ENCODE results near the gene GTF2F2.

DNA sequence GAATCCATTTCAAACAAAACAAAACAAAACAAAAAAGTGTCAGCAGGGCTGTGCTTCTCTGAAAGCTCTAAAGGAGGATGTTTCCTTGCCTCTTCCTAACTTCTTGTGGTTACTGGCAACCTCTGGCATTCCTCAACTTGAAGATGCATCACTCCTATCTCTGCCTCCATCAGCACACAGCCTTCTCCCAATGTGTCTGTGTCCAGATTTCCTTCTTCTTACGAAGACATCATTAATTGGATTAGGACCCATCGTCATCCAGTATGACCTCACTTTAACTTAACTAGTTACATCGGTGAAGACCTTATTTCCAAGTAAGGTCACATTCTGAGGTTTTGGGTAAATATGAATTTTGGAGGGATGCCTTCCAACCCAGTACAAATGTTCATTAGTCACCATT is 33.8 kb upstream of the GTF2F2 start:
- TF ChIP-seq POLR2AphosphoS5 (IDR thresholded peaks at IDR 0.05; ENCODE audit: insufficient read depth, low read depth, low read length) (no peak), POLR2A (IDR thresholded peaks at IDR 0.05; ENCODE audit: low read depth, low read length) (no peak), EZH2 (IDR thresholded peaks at IDR 0.05; ENCODE audit: borderline replicate concordance, low read depth, low read length, severe bottlenecking) (no peak), JUN (IDR thresholded peaks at IDR 0.05; ENCODE audit: borderline replicate concordance, insufficient read depth, insufficient read length, low read depth) (no peak)
- TF ChIP-seq, protein P1, sequence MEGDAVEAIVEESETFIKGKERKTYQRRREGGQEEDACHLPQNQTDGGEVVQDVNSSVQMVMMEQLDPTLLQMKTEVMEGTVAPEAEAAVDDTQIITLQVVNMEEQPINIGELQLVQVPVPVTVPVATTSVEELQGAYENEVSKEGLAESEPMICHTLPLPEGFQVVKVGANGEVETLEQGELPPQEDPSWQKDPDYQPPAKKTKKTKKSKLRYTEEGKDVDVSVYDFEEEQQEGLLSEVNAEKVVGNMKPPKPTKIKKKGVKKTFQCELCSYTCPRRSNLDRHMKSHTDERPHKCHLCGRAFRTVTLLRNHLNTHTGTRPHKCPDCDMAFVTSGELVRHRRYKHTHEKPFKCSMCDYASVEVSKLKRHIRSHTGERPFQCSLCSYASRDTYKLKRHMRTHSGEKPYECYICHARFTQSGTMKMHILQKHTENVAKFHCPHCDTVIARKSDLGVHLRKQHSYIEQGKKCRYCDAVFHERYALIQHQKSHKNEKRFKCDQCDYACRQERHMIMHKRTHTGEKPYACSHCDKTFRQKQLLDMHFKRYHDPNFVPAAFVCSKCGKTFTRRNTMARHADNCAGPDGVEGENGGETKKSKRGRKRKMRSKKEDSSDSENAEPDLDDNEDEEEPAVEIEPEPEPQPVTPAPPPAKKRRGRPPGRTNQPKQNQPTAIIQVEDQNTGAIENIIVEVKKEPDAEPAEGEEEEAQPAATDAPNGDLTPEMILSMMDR (IDR thresholded peaks at IDR 0.05; ENCODE audit: extremely low read depth in 1 of 2, insufficient read depth in 1 of 2, low read depth in 1 of 2, low read length in 2 of 2): no peak
